Measurements from ENCODE around the gene FBXL14.
"Not testable (repeated sequence)": the region's sequence is repeated elsewhere in the genome, so short reads cannot be mapped to it uniquely, and the experiment has no call there.

The FBXL14 gene

DNA sequence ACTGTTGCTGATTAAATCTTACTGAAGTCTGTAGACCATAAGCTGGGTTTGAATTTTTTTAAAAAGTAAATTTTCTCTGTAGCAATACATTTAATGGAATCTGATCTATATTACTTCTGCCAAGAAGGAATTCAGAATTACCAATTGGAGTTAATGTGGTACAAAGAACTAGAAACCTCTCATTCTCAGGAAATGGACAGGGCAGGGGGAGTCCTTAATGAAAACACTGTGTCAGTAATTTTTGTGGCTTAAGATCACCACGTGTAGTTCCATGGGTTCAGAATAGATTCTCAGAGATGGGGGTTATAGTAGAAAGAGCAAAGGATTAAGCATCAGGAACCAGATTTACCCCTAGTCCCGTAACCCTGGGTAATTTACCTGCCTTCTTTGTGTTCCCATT is 30.3 kb downstream of the FBXL14 start:
- TF ChIP-seq, protein P1, sequence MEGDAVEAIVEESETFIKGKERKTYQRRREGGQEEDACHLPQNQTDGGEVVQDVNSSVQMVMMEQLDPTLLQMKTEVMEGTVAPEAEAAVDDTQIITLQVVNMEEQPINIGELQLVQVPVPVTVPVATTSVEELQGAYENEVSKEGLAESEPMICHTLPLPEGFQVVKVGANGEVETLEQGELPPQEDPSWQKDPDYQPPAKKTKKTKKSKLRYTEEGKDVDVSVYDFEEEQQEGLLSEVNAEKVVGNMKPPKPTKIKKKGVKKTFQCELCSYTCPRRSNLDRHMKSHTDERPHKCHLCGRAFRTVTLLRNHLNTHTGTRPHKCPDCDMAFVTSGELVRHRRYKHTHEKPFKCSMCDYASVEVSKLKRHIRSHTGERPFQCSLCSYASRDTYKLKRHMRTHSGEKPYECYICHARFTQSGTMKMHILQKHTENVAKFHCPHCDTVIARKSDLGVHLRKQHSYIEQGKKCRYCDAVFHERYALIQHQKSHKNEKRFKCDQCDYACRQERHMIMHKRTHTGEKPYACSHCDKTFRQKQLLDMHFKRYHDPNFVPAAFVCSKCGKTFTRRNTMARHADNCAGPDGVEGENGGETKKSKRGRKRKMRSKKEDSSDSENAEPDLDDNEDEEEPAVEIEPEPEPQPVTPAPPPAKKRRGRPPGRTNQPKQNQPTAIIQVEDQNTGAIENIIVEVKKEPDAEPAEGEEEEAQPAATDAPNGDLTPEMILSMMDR (IDR thresholded peaks at IDR 0.05; ENCODE audit: insufficient read depth, low read length, missing control alignments), result no peak
- no peak overlapping the region for H3K4me3 ChIP-seq (ENCODE audit: low read depth, low read length)
- ChIA-PET POLR2A (interaction anchor here (0.7 kb wide), 1 partner anchor 29 kb away, joined by 3 read pairs; no protein-coding TSS in a partner anchor), CTCF (interaction anchor here (1.1 to 4.0 kb wide), 2 partner anchors 18 to 446 kb away, joined by 3 to 15 read pairs; no protein-coding TSS in a partner anchor)
- no peak for DNase-seq (ENCODE audit: low read depth, low spot score)

DNA sequence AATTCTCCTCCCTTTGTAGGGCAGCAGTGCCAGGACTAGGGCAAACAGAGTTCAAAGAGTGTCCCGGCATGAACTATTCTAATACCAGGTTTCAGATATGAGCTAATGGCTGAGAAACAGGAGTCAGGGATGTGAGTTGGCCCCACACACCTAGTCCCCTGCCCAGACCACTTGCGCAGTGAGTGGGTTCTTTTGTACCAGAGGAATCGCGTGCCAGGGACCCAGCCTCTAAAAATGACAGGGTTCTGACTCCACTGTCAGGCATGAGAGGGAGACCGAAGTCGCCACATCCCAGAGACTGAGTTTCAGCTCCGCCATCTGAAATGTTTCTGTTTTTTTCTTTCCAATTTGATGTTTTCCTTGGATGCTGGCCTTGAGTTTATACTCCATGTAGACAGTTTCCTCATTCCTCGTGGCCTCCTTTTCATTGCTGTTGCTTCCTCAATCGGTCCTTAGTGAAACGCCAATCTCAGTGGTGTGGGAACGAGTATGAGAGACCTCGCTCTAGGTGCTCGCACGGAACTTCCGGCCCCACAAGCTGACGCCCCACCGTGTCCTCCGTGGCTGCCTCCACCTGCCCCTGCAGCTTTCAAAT is 31.5 kb downstream of the FBXL14 start:
- DNase-seq (ENCODE audit: low read depth, low spot score), result no peak
- H3K4me3 ChIP-seq (ENCODE audit: low read depth, low read length), result no peak overlapping the region
- TF ChIP-seq, protein P1 (IDR thresholded peaks at IDR 0.05; ENCODE audit: insufficient read depth, low read length, missing control alignments), result no peak
- CTCF ChIA-PET, result interaction anchor here (0.6 to 4.0 kb wide), 2 partner anchors 21 to 445 kb away, joined by 4 to 15 read pairs; no protein-coding TSS in a partner anchor
- POLR2A ChIA-PET, result interaction anchor here (0.7 to 1.0 kb wide), 2 partner anchors 30 to 107 kb away, joined by 3 read pairs; no protein-coding TSS in a partner anchor

DNA sequence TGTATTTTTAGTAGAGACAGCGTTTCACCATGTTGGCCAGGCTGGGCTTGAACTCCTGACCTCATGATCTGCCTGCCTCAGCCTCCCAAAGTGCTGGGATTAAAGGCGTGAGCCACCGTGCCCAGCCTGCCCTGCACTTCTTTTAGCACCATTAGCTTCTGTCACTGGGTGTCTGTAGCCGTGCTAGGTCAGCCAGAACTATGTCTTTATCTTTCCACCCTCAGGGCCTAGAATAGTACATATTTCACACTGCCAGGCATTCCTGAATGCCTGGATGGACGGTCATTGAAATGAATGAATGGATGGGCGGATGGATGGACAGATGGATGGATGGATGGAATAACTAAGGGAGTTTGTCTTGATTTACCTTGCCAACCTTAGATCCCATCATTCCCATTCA is 33.7 kb downstream of the FBXL14 start:
- DNase-seq (ENCODE audit: low read depth, low spot score), result no peak
- H3K4me3 ChIP-seq (ENCODE audit: low read depth, low read length), result no peak overlapping the region
- TF ChIP-seq, protein P1 (IDR thresholded peaks at IDR 0.05; ENCODE audit: insufficient read depth, low read length, missing control alignments), result no peak
- POLR2A ChIA-PET, result no interaction called here
- CTCF ChIA-PET, result interaction anchor here (0.8 to 4.0 kb wide), 4 partner anchors 9 to 443 kb away, joined by 3 to 15 read pairs (median 4); no protein-coding TSS in a partner anchor

DNA sequence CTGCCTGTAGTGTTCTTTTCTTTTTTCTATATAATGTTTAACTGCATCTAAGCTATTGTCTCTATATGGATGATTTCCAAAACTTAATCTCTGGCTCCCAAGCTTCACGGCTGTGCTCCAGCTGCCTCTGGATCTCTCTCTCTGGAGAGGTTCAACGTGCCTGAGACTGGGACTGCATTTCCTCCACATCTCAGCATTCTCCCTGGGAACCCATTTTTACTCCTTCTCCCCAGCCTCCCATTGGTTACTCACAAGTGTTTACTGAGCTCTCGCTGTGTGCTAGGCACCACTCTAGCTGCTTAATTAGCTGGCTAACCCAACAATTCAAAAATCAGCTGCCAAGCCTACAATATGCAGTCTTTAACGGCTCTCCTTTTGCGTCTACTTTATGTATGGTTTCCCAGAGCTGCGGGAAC is 34.7 kb downstream of the FBXL14 start:
- no peak for DNase-seq (ENCODE audit: low read depth, low spot score)
- H3K4me3 ChIP-seq (ENCODE audit: low read depth, low read length), result no peak overlapping the region
- ChIA-PET CTCF (interaction anchor here (0.8 to 1.5 kb wide), 3 partner anchors 14 to 27 kb away, joined by 3 to 6 read pairs (median 3); no protein-coding TSS in a partner anchor), POLR2A (no interaction called here)
- TF ChIP-seq, protein P1 (IDR thresholded peaks at IDR 0.05; ENCODE audit: insufficient read depth, low read length, missing control alignments), result no peak

DNA sequence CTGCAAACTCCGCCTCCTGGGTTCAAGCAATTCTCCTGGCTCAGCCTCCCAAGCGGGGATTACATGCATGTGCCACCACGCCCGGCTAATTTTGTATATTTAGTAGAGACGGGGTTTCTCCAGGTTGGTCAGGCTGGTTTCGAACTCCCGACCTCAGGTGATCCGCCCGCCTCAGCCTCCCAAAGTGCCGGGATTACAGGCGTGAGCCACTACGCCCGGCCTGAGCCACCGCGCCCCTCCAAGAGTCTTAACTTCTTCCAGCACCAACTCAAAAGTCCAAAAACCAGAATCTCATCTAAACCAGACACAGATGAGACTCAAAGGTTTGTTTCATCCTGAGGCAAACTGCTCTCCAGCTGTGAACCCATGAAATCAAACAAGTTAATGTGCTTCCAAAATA is 36.3 kb downstream of the FBXL14 start:
- CTCF ChIA-PET, result interaction anchor here (0.8 kb wide), 1 partner anchor 11 kb away, joined by 3 read pairs; no protein-coding TSS in a partner anchor
- H3K4me3 ChIP-seq (ENCODE audit: low read depth, low read length); POLR2A ChIA-PET; DNase-seq (ENCODE audit: low read depth, low spot score): not testable (repeated sequence)

DNA sequence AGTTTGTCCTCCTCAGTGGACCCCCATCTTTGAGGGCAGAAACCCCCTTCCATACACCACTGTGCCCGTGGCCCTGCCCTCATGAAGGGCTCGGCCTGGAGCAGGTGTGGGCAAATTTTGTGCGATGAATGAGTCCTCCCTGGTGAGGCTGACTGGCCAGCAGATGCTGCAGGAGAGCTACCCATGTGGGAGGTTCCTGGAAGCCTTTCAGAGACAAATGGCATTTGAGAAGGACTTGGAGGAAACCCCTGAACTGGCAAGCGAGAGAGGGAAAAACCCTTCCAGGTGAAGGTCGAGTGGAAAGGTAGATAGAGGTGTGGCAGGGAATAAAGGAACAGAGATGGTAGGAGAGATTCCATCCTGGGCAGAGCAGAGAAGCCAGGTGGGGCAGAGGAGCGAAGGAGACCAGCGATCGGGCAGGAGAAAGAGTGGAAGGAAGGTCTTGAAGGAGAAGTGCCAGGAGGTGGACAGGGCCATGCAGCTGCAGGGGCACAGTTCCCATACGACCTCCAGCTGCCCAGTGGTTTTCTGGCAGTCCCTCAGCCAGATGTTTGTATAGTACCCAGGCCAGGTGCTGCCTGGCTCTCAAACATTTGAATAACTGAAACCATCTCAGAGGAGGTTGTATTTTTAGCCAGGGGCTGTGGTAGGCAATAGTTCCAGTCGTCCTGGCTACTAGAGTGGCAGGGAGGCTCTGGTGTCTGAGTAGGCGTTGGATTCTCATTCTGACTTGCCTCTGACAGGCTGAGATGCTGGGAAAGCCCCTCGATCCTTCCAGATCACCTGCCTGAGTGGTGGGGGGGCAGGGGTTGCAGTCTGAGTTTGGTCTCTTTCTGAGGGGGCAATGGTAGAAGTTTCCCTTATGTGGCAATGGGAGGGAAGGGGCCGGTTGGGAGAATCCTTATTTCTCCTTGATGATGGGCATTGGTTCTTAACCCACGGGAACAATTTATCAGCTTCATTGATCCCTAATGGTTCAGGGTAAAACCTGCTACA is 40.1 kb downstream of the FBXL14 start:
- TF ChIP-seq, protein P1 (IDR thresholded peaks at IDR 0.05; ENCODE audit: insufficient read depth, low read length, missing control alignments), result no peak
- H3K4me3 ChIP-seq (ENCODE audit: low read depth, low read length), result no peak overlapping the region
- ChIA-PET CTCF (interaction anchor here (1.6 to 1.8 kb wide), 2 partner anchors 9 to 436 kb away, joined by 4 to 7 read pairs; no protein-coding TSS in a partner anchor), POLR2A (interaction anchor here (0.7 to 1.1 kb wide), 2 partner anchors 12 to 39 kb away, joined by 3 read pairs; no protein-coding TSS in a partner anchor)
- DNase-seq (ENCODE audit: low read depth, low spot score), result no peak

Measured in AG04449 (cell line).